Stomach smooth muscle (tissue), 2 donors: ENCODE data around the gene RUNX2.

ENCODE experiments used
- H3K27ac ChIP-seq: one replicate; pipeline ENCODE4 v1.7.0; 2013; ENCODE audit warnings: mild to moderate bottlenecking, low read length, inconsistent platforms
- H3K27me3 ChIP-seq, 2 donors: one replicate each; pipeline ENCODE4 v1.7.0; 2013; ENCODE audit warnings: low read length in 2 of 2; ENCODE audit not compliant: insufficient read depth in 2 of 2, control insufficient read depth in 1 of 2
- H3K36me3 ChIP-seq, 2 donors: one replicate each; pipeline ENCODE4 v1.7.0; 2013; ENCODE audit warnings: low read length in 2 of 2; ENCODE audit not compliant: control insufficient read depth in 2 of 2, insufficient read depth in 2 of 2
- H3K4me1 ChIP-seq: one replicate; pipeline ENCODE4 v1.7.0; 2013; ENCODE audit warnings: low read length; ENCODE audit not compliant: control insufficient read depth, insufficient read depth
- H3K4me3 ChIP-seq, 2 donors: one replicate each; pipeline ENCODE4 v1.7.0; 2013; ENCODE audit warnings: low read length in 2 of 2
- H3K9ac ChIP-seq, 2 donors: one replicate each; pipeline ENCODE4 v1.7.0; 2013; ENCODE audit warnings: low read length in 2 of 2, mild to moderate bottlenecking in 1 of 2
- H3K9me3 ChIP-seq, 2 donors: one replicate each; pipeline ENCODE4 v1.7.0; 2013; ENCODE audit warnings: low read length in 2 of 2; ENCODE audit not compliant: control insufficient read depth in 2 of 2
- donor health status: healthy.
- donor health status: Pancreatic carcinoma.

The RUNX2 gene

DNA sequence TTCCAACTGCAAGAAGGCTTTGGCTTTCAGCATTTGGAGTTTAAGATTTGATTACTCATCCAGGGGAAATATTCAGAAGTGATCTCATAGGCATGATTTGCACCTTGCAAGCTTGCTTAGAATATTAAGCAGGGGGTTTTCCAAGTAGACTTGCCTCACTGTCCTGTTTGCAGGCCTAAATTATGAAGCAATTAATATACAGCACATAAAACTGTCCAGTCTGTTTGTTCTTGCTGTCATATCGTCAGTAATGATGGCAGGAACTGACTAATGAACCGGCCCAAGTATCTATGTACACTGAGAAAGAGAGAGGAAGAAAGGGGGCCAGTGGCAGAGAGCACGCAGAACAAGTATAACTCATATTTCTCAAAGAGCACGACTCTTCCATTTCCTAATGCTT lies 262.1 kb downstream of the RUNX2 start:
- peak overlapping the region; percentile 41 for H3K27ac ChIP-seq
- H3K36me3 ChIP-seq, result no peaks in the 10 kb centered on the region
- no peak overlapping the region for H3K4me3 ChIP-seq
- H3K9ac ChIP-seq, result peak overlapping the region; percentile 57 to 58
- peaks cover 12% of the 10 kb centered on the region for H3K4me1 ChIP-seq
- H3K9me3 ChIP-seq, result no peaks in the 10 kb centered on the region
- no peaks in the 10 kb centered on the region for H3K27me3 ChIP-seq

DNA sequence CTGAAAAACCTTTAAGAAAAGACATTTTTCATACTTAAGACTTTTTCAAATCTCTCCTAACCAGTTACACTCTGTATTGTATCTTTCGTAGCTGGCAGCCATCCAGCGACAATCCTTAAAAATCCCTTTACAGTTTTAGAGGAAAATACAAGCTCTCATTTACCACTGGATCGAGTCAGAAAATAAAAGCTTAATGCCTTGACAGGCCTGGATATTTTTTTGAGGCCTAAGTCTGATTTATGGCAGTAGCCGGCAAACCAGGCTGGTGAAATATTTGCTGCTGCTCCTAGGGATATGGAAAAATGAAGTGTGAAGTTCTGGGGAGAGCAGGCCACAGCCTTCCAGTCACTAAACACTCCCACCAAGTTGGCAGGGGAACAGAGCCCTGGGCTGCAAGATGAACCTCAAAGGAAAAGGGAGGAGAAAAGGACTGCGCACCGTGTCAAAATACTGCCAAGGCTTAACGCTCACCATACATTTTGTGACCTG lies 262.6 kb downstream of the RUNX2 start:
- peaks cover 12% of the 10 kb centered on the region for H3K4me1 ChIP-seq
- H3K9ac ChIP-seq, result peak overlapping the region; percentile 57 to 58
- H3K27ac ChIP-seq, result peak overlapping the region; percentile 41
- no peaks in the 10 kb centered on the region for H3K9me3 ChIP-seq
- H3K36me3 ChIP-seq, result no peaks in the 10 kb centered on the region
- no peak overlapping the region for H3K4me3 ChIP-seq
- H3K27me3 ChIP-seq, result no peaks in the 10 kb centered on the region

DNA sequence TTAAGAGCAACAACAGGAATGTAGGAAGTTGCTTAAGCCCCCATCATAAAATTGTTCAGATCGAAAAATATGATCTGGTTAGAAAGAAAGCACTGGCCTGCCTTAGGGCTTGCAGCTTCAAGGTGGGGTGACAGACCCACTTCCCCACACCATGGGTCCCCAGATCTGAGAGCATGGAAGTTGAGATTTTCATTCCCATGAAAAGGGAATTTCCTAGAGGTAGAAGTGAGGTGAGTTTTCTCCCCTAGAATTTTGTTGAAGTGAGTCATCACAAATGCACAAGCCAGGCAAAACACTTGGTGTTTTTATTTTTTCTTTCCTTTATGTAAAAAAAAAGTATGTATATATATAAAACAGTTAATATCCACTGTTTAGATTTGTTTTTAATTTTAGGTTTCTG lies 263.2 kb downstream of the RUNX2 start:
- Histone ChIP-seq H3K27ac (peak overlapping the region; percentile 41), H3K36me3 (no peaks in the 10 kb centered on the region), H3K4me1 (peaks cover 12% of the 10 kb centered on the region)

DNA sequence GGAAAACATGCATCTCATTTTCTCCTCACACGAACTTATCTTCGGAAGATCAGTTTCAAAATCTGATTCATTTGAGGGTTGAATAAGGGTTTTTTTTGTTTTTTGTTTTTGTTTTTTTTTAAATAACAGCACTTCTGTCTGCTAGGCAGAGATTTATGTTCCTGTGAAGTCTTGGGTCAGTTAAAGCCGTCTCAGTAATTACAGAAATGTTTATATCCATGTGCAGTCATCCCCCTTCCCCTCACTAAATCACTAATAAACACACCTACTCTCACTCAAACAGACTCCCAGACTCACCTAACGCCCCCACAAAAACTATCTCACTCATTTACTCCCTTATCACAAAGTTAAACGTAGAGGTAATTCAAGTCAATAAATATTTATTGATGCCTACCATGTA lies 263.8 kb downstream of the RUNX2 start:
- Histone ChIP-seq H3K9ac (no peak overlapping the region), H3K4me1 (peaks cover 12% of the 10 kb centered on the region), H3K4me3 (no peak overlapping the region), H3K27me3 (no peaks in the 10 kb centered on the region), H3K27ac (no peak overlapping the region), H3K36me3 (no peaks in the 10 kb centered on the region), H3K9me3 (no peaks in the 10 kb centered on the region)

More for the DNA sequence above, 263.2 kb downstream of the RUNX2 start:
- no peak overlapping the region for H3K9ac ChIP-seq
- H3K9me3 ChIP-seq, result no peaks in the 10 kb centered on the region
- H3K27me3 ChIP-seq, result no peaks in the 10 kb centered on the region
- no peak overlapping the region for H3K4me3 ChIP-seq

DNA sequence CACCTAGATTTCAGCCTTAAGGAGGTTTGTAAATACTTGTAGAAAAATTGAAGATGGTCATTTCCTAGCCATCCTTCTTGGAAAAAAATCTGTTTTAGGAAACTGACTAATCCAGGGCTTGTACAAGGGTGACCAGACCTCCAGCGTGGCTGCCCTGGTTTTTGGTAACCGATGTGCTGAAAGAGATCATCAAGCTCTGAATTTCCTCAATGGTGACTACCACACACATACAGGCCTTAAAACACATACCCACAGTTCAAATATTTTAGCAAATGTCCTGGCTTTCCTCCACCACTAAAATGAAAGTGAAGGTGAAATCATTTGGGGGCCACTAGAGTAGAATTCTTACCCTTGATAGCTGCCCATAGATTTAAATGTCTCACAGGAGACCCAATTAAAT lies 264.9 kb downstream of the RUNX2 start:
- Histone ChIP-seq H3K27ac (no peak overlapping the region), H3K9ac (no peak overlapping the region), H3K4me1 (peaks cover 12% of the 10 kb centered on the region), H3K9me3 (no peaks in the 10 kb centered on the region), H3K4me3 (no peak overlapping the region), H3K36me3 (no peaks in the 10 kb centered on the region), H3K27me3 (no peaks in the 10 kb centered on the region)

DNA sequence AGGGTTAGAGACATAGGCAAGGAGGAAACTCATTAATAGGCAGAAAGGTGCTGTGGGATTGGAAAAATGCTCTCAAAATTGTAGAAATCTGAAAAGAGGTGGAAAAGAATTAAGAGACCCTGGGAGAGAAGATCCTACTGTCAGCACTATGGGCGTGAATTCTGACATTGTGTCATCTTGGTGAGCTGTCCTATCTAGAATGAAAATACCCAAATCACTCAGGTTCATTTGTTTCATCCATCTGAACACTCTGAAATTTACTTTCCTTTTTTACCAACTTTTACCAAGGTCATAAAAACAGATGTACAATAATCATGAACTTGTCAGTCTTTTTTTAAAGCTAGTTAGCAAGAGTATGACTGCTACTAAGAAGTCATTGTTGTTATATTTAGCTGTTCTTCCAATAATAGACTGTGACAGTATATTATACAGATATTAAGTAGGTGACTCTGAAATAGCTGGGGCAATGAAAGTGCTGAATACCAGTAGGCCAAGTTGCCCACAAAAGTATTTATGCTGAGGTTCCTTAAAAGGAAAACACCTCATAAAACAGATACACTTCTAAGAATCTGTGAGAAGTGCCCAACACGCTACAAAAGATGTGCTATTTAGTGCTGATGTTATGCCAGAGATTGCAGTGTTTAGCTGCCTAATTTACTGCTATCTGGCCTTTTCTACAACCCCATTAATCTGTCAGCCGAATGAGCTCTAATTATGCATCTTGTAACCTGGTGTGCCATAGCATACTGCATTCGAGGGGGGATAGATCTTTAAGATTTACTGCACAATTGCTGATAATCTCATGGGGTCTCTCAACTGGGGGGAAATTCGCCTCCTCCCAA lies 267.1 kb downstream of the RUNX2 start:
- H3K9ac ChIP-seq, result no peak overlapping the region
- H3K4me1 ChIP-seq, result peaks cover 6% of the 10 kb centered on the region
- no peaks in the 10 kb centered on the region for H3K36me3 ChIP-seq
- no peaks in the 10 kb centered on the region for H3K27me3 ChIP-seq
- H3K27ac ChIP-seq, result no peak overlapping the region
- H3K4me3 ChIP-seq, result no peak overlapping the region
- peaks cover 0 to 3% of the 10 kb centered on the region in 2 donors for H3K9me3 ChIP-seq

DNA sequence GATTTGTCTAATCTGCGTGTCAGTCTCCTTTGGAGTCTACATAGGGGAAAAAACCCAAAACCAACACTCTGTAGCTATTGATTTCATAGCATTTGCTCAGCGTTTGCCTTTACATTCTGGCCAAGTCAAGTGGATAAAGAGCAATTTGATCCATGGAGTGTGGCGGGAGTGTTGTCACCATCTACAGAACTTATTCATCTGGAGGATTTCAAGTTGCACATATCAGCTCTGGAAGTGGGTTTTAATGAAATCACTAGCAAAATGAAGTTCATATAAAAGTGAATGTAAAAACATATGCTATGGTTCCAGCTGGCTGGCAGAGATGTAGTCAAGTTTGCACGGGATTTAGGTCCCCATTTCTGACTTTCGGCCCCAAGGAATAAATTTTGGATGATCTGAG lies 269.3 kb downstream of the RUNX2 start:
- H3K36me3 ChIP-seq, result no peaks in the 10 kb centered on the region
- no peak overlapping the region for H3K9ac ChIP-seq
- no peaks in the 10 kb centered on the region for H3K4me1 ChIP-seq
- H3K4me3 ChIP-seq, result no peak overlapping the region
- no peaks in the 10 kb centered on the region for H3K27me3 ChIP-seq
- peaks cover 0 to 3% of the 10 kb centered on the region in 2 donors for H3K9me3 ChIP-seq
- no peak overlapping the region for H3K27ac ChIP-seq

DNA sequence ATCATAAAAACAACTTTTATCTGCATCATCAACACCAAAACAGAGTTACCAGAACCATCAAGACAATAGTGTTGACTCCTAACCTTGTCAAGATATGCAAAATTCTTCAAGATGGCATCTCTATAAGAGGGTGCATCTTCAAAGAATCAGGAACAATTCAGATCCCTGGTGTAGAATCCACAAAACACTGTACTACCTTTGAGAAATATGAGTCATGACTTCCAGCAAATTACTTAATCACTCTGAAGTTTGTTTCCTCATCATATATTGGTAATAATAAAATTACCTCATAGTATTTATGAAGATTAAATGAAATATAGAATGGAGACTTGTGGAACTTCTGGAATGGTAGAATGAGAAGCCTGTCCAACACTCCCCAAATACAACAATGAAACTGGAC lies 270.9 kb downstream of the RUNX2 start:
- no peak overlapping the region for H3K9ac ChIP-seq
- no peaks in the 10 kb centered on the region for H3K27me3 ChIP-seq
- H3K27ac ChIP-seq, result no peak overlapping the region
- H3K9me3 ChIP-seq, result peaks cover 0 to 3% of the 10 kb centered on the region in 2 donors
- no peaks in the 10 kb centered on the region for H3K4me1 ChIP-seq
- H3K4me3 ChIP-seq, result no peak overlapping the region
- no peaks in the 10 kb centered on the region for H3K36me3 ChIP-seq

DNA sequence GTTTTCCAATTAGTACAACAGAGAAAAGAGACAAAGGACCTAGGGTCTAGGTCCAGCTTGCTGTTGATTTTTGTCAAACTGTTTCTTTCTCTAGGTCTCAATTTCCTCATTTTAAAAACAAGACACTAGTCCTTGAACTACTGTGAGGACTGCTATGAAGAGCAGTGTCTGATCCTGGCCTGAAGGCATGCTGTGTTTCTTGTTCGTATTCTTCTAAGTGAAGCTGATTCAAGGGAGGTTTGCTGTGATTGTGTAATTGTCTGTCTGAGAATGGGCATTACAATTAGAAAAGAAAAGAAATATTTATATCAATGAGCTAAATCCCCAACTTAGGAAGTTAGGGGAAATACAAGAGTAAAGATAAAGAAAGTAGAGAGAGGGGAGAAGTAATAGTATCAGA lies 277.8 kb downstream of the RUNX2 start:
- Histone ChIP-seq H3K27ac (no peak overlapping the region), H3K36me3 (no peaks in the 10 kb centered on the region), H3K9me3 (peaks cover 0 to 3% of the 10 kb centered on the region in 2 donors), H3K9ac (no peak overlapping the region), H3K4me1 (no peaks in the 10 kb centered on the region), H3K4me3 (no peak overlapping the region), H3K27me3 (peaks cover 0 to 3% of the 10 kb centered on the region in 2 donors)

DNA sequence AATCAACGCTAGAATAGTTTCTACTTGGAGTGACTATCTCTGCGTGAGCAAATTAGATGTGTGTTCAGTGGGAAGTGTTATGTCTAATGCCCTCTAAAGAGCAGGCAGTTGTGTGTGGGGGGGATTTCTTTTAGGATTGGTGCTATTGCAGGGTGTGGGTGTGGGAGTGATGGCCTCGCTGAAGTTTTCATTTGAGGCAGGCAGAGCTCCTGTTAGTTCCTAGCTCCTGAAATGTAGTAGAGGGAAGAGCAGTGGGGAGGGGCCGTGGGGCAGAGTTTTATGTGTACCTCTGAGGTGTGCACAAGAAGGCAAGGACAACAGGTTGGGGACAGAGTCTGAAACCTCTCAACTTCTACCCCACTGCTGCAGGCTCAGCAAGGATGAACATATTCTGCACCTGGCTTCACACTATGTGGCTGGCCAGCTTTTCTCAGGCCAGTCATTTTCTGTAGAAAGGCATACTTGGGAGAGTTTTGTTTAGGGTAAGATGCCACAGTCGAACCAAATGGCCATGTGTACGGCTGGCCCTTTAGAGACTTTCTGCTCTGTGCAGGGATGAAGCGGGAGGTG lies 278.8 kb downstream of the RUNX2 start:
- H3K4me1 ChIP-seq, result no peaks in the 10 kb centered on the region
- no peak overlapping the region for H3K4me3 ChIP-seq
- peaks cover 0 to 3% of the 10 kb centered on the region in 2 donors for H3K9me3 ChIP-seq
- no peak overlapping the region for H3K9ac ChIP-seq
- no peak overlapping the region for H3K27ac ChIP-seq
- peaks cover 0 to 3% of the 10 kb centered on the region in 2 donors for H3K27me3 ChIP-seq
- no peaks in the 10 kb centered on the region for H3K36me3 ChIP-seq

DNA sequence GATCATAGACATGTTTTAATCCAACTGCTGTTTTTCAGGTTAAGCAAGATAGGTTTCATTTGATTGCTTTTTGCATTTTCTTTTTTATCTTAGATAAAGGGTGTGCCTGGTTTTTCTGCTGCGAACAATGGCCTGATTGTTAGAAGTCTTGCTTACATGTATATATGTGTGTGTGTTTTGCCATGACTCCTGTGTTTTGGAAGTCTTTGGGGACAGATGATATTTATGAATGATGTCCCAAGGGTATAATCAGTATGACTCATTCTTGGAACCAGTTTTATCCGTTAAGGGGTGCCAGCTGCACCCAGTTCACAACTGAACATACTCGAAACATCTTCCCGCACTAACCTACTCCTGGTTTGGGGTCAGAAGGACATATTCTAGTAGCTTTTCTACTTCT lies 279.7 kb downstream of the RUNX2 start:
- Histone ChIP-seq H3K27ac (no peak overlapping the region), H3K36me3 (no peaks in the 10 kb centered on the region), H3K4me3 (no peak overlapping the region), H3K27me3 (peaks cover 0 to 3% of the 10 kb centered on the region in 2 donors), H3K9me3 (peaks cover 0 to 3% of the 10 kb centered on the region in 2 donors), H3K9ac (no peak overlapping the region), H3K4me1 (no peaks in the 10 kb centered on the region)
